GM12878 (cell line): ENCODE results near the gene RUFY3. TPM values are rescaled to one million over a fixed set of nuclear protein-coding genes. Genes with fewer than 3 reads are reported as not detected.

Experiments
- ATAC-seq: fragments of 200-7000 bp; cut with Tn5 transposase; 3 replicates; pipeline ENCODE4 v1.9.1; 2020; ENCODE audit warnings: mild to moderate bottlenecking, moderate library complexity
- BruUV-seq: library from RNA; stranded (reverse); fragments of 400-500 nt; replicated peaks from 2 replicates; lab custom pipeline; 2021; lab: Mats Ljungman, UMichigan
- CTCF ChIA-PET: fragments of 300-600 bp; sonication (Branson Sonifier 250); formaldehyde crosslinking; extraction: SDS; loops from one replicate; lab custom pipeline; 2021; ENCODE audit warnings: inconsistent platforms; lab: Yijun Ruan, JAX
- POLR2A ChIA-PET: fragments of 350-600 bp; formaldehyde crosslinking; extraction: SDS; loops from one replicate; lab custom pipeline; 2021; ENCODE audit warnings: inconsistent platforms; lab: Charles Lee
- RAD21 ChIA-PET: fragments of 300-600 bp; sonication (Branson Sonifier 250); formaldehyde crosslinking; loops from one replicate; lab custom pipeline; 2023; ENCODE audit warnings: antibody characterized with exemption; ENCODE audit not compliant: unreplicated experiment; lab: Charles Lee
- SMC1A ChIA-PET: fragments of 300-600 bp; sonication (Branson Sonifier 250); formaldehyde crosslinking; loops from one replicate; lab custom pipeline; 2023; ENCODE audit not compliant: unreplicated experiment, uncharacterized antibody; lab: Charles Lee
- DNase-seq: peaks from one replicate; pipeline ENCODE4 v3.0.0-alpha.2; 2011; ENCODE audit warnings: low read depth, low spot score
- FAIRE-seq: peaks from 3 replicates; lab custom pipeline; 2011; peaks lifted over from hg19 to GRCh38; lab: Jason Lieb, UNC
- H2AFZ ChIP-seq: 2 replicates; pipeline ENCODE4 v1.6.0; 2011; ENCODE audit warnings: low read depth, low read length, control low read depth; ENCODE audit not compliant: control insufficient read depth
- H3K27ac ChIP-seq: 2 replicates; pipeline ENCODE4 v1.5.1; 2011; ENCODE audit warnings: control low read depth; ENCODE audit not compliant: control insufficient read depth, insufficient read depth
- H3K27me3 ChIP-seq, 2 experiments: replicated peaks in 1 of 2; 2 replicates each; pipeline versions ENCODE4 v1.6.0 to v1.6.1; 2011; ENCODE audit warnings: low read length in 1 of 2; ENCODE audit not compliant: control insufficient read depth in 2 of 2, insufficient read depth in 2 of 2
- H3K36me3 ChIP-seq, 2 experiments: 2 replicates each; pipeline ENCODE4 v1.5.1; 2011; ENCODE audit warnings: low read length in 1 of 2; ENCODE audit not compliant: control insufficient read depth in 2 of 2, insufficient read depth in 2 of 2
- H3K4me1 ChIP-seq: 2 replicates; pipeline ENCODE4 v1.6.1; 2011; ENCODE audit warnings: mild to moderate bottlenecking, low read length, moderate library complexity, mixed read lengths; ENCODE audit not compliant: control insufficient read depth, insufficient read depth
- H3K4me2 ChIP-seq: 2 replicates; pipeline ENCODE4 v1.6.0; 2011; ENCODE audit warnings: control low read depth; ENCODE audit not compliant: control insufficient read depth, insufficient read depth
- H3K4me3 ChIP-seq: fragments of 200-600 bp; sonication (generic); 2 replicates; pipeline ENCODE4 v1.5.1; 2016
- H3K79me2 ChIP-seq: 2 replicates; pipeline ENCODE4 v1.6.0; 2011; ENCODE audit warnings: low read length; ENCODE audit not compliant: control insufficient read depth, insufficient read depth
- H3K9ac ChIP-seq: 2 replicates; pipeline ENCODE4 v1.8.0; 2011; ENCODE audit warnings: low read length, control low read depth, mixed read lengths; ENCODE audit not compliant: control insufficient read depth, insufficient read depth
- H3K9me3 ChIP-seq: replicated peaks from 3 replicates; pipeline ENCODE4 v1.5.1; 2011; ENCODE audit warnings: mild to moderate bottlenecking, low read length; ENCODE audit not compliant: control insufficient read depth, insufficient read depth
- H4K20me1 ChIP-seq: 2 replicates; pipeline ENCODE4 v1.6.0; 2011; ENCODE audit not compliant: control insufficient read depth, insufficient read depth
- EED ChIP-seq: sonication (generic); IDR thresholded peaks from 2 replicates; pipeline ENCODE4 v1.6.1; 2016; ENCODE audit warnings: antibody characterized with exemption, low read depth
- HSF1 ChIP-seq: fragments of 150-350 bp; IDR thresholded peaks from 2 replicates; pipeline ENCODE4 v1.6.1; 2014; ENCODE audit warnings: mild to moderate bottlenecking, low read depth, low read length
- MTA3 ChIP-seq: IDR thresholded peaks from 2 replicates; pipeline ENCODE4 v1.6.1; 2012; ENCODE audit warnings: low read length, inconsistent platforms, borderline replicate concordance
- RB1 ChIP-seq: fragments of 450-650 bp; formaldehyde crosslinking; IDR thresholded peaks from 2 replicates; pipeline ENCODE4 v1.6.1; 2017; ENCODE audit warnings: mild to moderate bottlenecking, borderline replicate concordance
- RUNX3 ChIP-seq: IDR thresholded peaks from 2 replicates; pipeline ENCODE4 v1.6.1; 2012; ENCODE audit warnings: low read length, inconsistent platforms
- SIN3A ChIP-seq: IDR thresholded peaks from 2 replicates; pipeline ENCODE4 v1.6.1; 2012; ENCODE audit warnings: low read depth, low read length, improper control_type of control experiment
- SIX5 ChIP-seq: IDR thresholded peaks from 2 replicates; pipeline ENCODE4 v1.6.1; 2011; ENCODE audit warnings: mild to moderate bottlenecking, low read depth, low read length, moderate library complexity; ENCODE audit not compliant: severe bottlenecking
- STAT3 ChIP-seq: IDR thresholded peaks from 2 replicates; pipeline ENCODE4 v1.6.1; 2011; ENCODE audit warnings: low read depth, low read length, improper control_type of control experiment
- TCF12 ChIP-seq: IDR thresholded peaks from 2 replicates; pipeline ENCODE4 v1.6.1; 2011; ENCODE audit warnings: low read depth, mild to moderate bottlenecking, low read length
- WGBS: methylation state at CpG from one replicate; pipeline ENCODE4 v1.1.6; 2016; ENCODE audit warnings: low lambda C conversion rate; ENCODE audit not compliant: insufficient replicate concordance, insufficient coverage; ENCODE audit errors: missing lambda C conversion rate; 5-methylcytosine and 5-hydroxymethylcytosine counted together
- in situ Hi-C: fragments of 300-500 bp; cut with MboI; formaldehyde crosslinking; loops from 9 replicates; pipeline ENCODE4 v1.14.3; 2018; ENCODE audit warnings: mixed read lengths
- intact Hi-C: fragments of 100-400 bp; cut with micrococcal nuclease; formaldehyde crosslinking; loops from one replicate; pipeline ENCODE4 v1.14.2; 2022; ENCODE audit not compliant: unreplicated experiment
- polyA plus RNA-seq, 11 experiments: library from polyadenylated mRNA; depleted of rRNA in 4 of 11; unstranded in 6 of 11; stranded (reverse) in 5 of 11; fragments of >200 nt; fragmentation: Nextera tagmentation in 4 of 11; fragmentation: Illumina TruSeq in 1 of 11; extraction: Ambion mirVana in 4 of 11; extraction: Trizol in 1 of 11; gene quantifications; 1 replicate in 1 of 11; 2 replicates in 10 of 11; pipeline versions ENCODE4 v1.2.1 to v1.2.3, GENCODE V29; 2011 to 2016; ENCODE audit warnings: inconsistent platforms in 2 of 11, missing spikeins in 2 of 11, low read depth in 1 of 11
- total RNA-seq, 4 experiments: library from RNA; depleted of rRNA in 3 of 4; stranded (reverse); fragments of >200 nt in 3 of 4; fragmentation: Illumina TruSeq in 1 of 4; extraction: Trizol in 1 of 4; gene quantifications; 2 replicates each; pipeline versions ENCODE4 v1.2.1 to v1.2.3, GENCODE V29; 2013 to 2021
- TF ChIP-seq, protein P1 (sequence below): IDR thresholded peaks from 2 replicates; pipeline ENCODE4 v1.6.1; 2012; ENCODE audit warnings: mild to moderate bottlenecking, low read depth, low read length

The RUFY3 gene
- total and polyA plus RNA-seq, 10 of the 15 experiments (the other 5 are each of a cell fraction or from before 2014, with no cell fraction given), result 5.1 to 28.3 (median 13.1) TPM

DNA sequence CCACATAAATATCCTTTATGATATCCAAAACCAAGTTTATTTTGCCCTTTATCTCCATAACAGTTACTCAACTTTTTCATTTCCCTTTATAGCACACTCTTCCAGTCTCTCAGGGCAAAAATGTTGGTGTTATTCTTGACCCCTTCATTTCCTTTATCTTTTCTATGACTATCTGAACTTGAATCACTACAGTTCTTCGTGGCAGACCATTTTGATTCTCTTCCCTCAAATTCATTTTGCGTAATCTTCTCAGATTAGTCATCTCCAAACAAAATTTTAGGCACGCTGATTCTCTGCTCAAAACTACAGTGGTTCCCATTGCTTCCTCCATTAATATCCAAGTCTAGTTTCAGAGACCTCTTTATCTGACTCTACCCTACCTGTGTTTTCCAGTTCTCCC, 26.1 kb downstream of the RUFY3 start:
- TF ChIP-seq MTA3, result no peak
- TF ChIP-seq, protein P1, sequence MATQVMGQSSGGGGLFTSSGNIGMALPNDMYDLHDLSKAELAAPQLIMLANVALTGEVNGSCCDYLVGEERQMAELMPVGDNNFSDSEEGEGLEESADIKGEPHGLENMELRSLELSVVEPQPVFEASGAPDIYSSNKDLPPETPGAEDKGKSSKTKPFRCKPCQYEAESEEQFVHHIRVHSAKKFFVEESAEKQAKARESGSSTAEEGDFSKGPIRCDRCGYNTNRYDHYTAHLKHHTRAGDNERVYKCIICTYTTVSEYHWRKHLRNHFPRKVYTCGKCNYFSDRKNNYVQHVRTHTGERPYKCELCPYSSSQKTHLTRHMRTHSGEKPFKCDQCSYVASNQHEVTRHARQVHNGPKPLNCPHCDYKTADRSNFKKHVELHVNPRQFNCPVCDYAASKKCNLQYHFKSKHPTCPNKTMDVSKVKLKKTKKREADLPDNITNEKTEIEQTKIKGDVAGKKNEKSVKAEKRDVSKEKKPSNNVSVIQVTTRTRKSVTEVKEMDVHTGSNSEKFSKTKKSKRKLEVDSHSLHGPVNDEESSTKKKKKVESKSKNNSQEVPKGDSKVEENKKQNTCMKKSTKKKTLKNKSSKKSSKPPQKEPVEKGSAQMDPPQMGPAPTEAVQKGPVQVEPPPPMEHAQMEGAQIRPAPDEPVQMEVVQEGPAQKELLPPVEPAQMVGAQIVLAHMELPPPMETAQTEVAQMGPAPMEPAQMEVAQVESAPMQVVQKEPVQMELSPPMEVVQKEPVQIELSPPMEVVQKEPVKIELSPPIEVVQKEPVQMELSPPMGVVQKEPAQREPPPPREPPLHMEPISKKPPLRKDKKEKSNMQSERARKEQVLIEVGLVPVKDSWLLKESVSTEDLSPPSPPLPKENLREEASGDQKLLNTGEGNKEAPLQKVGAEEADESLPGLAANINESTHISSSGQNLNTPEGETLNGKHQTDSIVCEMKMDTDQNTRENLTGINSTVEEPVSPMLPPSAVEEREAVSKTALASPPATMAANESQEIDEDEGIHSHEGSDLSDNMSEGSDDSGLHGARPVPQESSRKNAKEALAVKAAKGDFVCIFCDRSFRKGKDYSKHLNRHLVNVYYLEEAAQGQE, result no peak
- no peak for TF ChIP-seq SIX5
- no peak for TF ChIP-seq RUNX3
- no peak for TF ChIP-seq EED
- no peak for TF ChIP-seq SIN3A
- TF ChIP-seq STAT3, result no peak
- no peak for TF ChIP-seq TCF12
- TF ChIP-seq RB1, result no peak
- no peak for TF ChIP-seq HSF1
- DNase-seq (no peak), ATAC-seq (no peak), FAIRE-seq (no peak)
- ChIA-PET SMC1A (interaction anchor here (4.3 kb wide), 1 partner anchor 12 kb away, joined by 32 read pairs; no protein-coding TSS in a partner anchor), CTCF (no interaction called here), RAD21 (no interaction called here), POLR2A (interaction anchor here (0.6 kb wide), 1 partner anchor 92 kb away, joined by 6 read pairs; the partner anchor contains the start of gene GRSF1)
- in situ Hi-C loops (no loop called here), intact Hi-C loops (no loop called here)
- no peak overlapping the region for H2AFZ ChIP-seq
- no peaks in the 10 kb centered on the region for H4K20me1 ChIP-seq
- no peak overlapping the region for H3K27ac ChIP-seq
- H3K4me1 ChIP-seq, result peaks cover 20% of the 10 kb centered on the region; the same call in 1 of the 2 replicates
- WGBS, result 62% methylated on average over 3 of the region's 3 CpGs
- no peaks in the 10 kb centered on the region; a peak in 1 of 4 replicates for H3K27me3 ChIP-seq
- H3K36me3 ChIP-seq, result no peaks in the 10 kb centered on the region
- no peak overlapping the region for H3K9ac ChIP-seq
- H3K79me2 ChIP-seq, result no peaks in the 10 kb centered on the region
- H3K9me3 ChIP-seq, result no peaks in the 10 kb centered on the region
- no peak overlapping the region for H3K4me3 ChIP-seq
- no TSS peak for BruUV-seq
- H3K4me2 ChIP-seq, result no peak overlapping the region
